Suprapubic skin (tissue), 4 donors: ENCODE data around the gene KIAA0408. TPM values are rescaled to one million over a fixed set of nuclear protein-coding genes. Genes with fewer than 3 reads are reported as not detected.

Experiments
- DNase-seq, 2 donors: peaks; one replicate each; pipeline ENCODE4 v3.0.0-alpha.2; 2019; ENCODE audit warnings: low spot score in 2 of 2
- H3K27ac ChIP-seq: fragments of 200-600 bp; sonication (generic); one replicate; pipeline ENCODE4 v1.5.1; 2019
- H3K27me3 ChIP-seq: fragments of 200-600 bp; sonication (generic); one replicate; pipeline ENCODE4 v1.5.1; 2019
- H3K36me3 ChIP-seq: fragments of 200-600 bp; sonication (generic); one replicate; pipeline ENCODE4 v1.5.1; 2019
- H3K4me1 ChIP-seq: fragments of 200-600 bp; sonication (generic); one replicate; pipeline ENCODE4 v1.5.1; 2019
- H3K4me3 ChIP-seq: fragments of 200-600 bp; sonication (generic); one replicate; pipeline ENCODE4 v1.5.1; 2019; ENCODE audit warnings: mild to moderate bottlenecking
- H3K9me3 ChIP-seq: fragments of 200-600 bp; sonication (generic); one replicate; pipeline ENCODE4 v1.5.1; 2019
- CTCF ChIP-seq, 2 donors: fragments of 200-600 bp in 1 of 2; fragments of 450-650 bp in 1 of 2; sonication (generic) in 1 of 2; IDR thresholded peaks; one replicate each; pipeline ENCODE4 v1.5.1; 2016 to 2019; ENCODE audit warnings: antibody characterized with exemption in 2 of 2, mild to moderate bottlenecking in 1 of 2, moderate library complexity in 1 of 2
- EP300 ChIP-seq: sonication (generic); formaldehyde crosslinking; IDR thresholded peaks from one replicate; pipeline ENCODE4 v1.6.1; 2017; ENCODE audit warnings: antibody characterized with exemption
- POLR2A ChIP-seq, 2 donors: fragments of 450-650 bp; IDR thresholded peaks; one replicate each; pipeline ENCODE4 v1.6.1; 2017; ENCODE audit warnings: antibody characterized with exemption in 2 of 2, mild to moderate bottlenecking in 2 of 2, moderate library complexity in 2 of 2
- POLR2AphosphoS5 ChIP-seq, 3 donors: sonication (generic); formaldehyde crosslinking; IDR thresholded peaks; one replicate each; pipeline ENCODE4 v1.6.1; 2017; ENCODE audit warnings: antibody characterized with exemption in 3 of 3
- WGBS: methylation state at CpG from one replicate; pipeline ENCODE4 v1.1.5; 2018; 5-methylcytosine and 5-hydroxymethylcytosine counted together
- total RNA-seq, 4 donors: library from RNA; depleted of rRNA; stranded (reverse); fragments of >200 nt; gene quantifications; one replicate each; pipeline ENCODE4 v1.1.0, GENCODE V29; 2016

KIAA0408 gene
- total RNA-seq, 4 donors from 2014 or later = 1.4 to 2.7 (median 1.7) TPM; not detected in 1

GRCh38 chr6:127494240-127494767 lies 35.1 kb upstream of the KIAA0408 start:
- TF ChIP-seq EP300 (no peak), CTCF (IDR thresholded peaks at IDR 0.05) (no peak), POLR2AphosphoS5 (IDR thresholded peaks at IDR 0.05) (no peak), POLR2A (IDR thresholded peaks at IDR 0.05) (no peak)
- Histone ChIP-seq H3K9me3 (no peaks in the 10 kb centered on the region), H3K36me3 (no peaks in the 10 kb centered on the region), H3K27ac (no peak overlapping the region), H3K4me3 (no peak overlapping the region), H3K27me3 (no peaks in the 10 kb centered on the region), H3K4me1 (no peaks in the 10 kb centered on the region)
- DNase-seq = no peak

GRCh38 chr6:127489248-127489647 lies 30.1 kb upstream of the KIAA0408 start:
- WGBS = 95% methylated on average over 1 of the region's 1 CpG

DNA sequence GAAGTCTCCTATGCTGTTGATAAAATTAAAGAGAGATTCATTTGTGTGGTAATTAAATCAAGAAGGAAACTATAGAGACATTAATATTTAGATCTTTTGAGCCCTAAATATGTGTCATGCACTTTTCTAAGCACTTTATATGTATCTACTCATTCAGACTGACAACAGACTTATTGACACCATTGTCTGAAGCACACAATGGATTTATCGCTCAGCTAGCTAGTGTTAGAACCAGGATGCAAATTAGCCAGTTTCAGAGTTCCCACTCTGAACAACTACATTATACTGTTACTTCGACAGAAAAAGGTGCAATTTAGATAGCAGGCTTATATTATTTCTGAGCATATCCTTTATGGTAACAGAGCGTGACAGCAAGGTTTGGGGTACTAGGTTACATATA lies 27.7 kb upstream of the KIAA0408 start:
- no peak for TF ChIP-seq CTCF (IDR thresholded peaks at IDR 0.05)
- TF ChIP-seq POLR2A (IDR thresholded peaks at IDR 0.05) = no peak
- TF ChIP-seq POLR2AphosphoS5 (IDR thresholded peaks at IDR 0.05) = no peak
- TF ChIP-seq EP300 = no peak
- WGBS = 95% methylated on average over 3 of the region's 3 CpGs
- Histone ChIP-seq H3K27me3 (no peaks in the 10 kb centered on the region), H3K9me3 (no peaks in the 10 kb centered on the region), H3K4me1 (no peaks in the 10 kb centered on the region), H3K36me3 (no peaks in the 10 kb centered on the region), H3K4me3 (no peak overlapping the region), H3K27ac (no peak overlapping the region)
- DNase-seq = no peak

More at GRCh38 chr6:127489248-127489647, 30.1 kb upstream of the KIAA0408 start:
- H3K27ac ChIP-seq = no peak overlapping the region
- no peak for DNase-seq
- no peaks in the 10 kb centered on the region for H3K27me3 ChIP-seq
- H3K36me3 ChIP-seq = no peaks in the 10 kb centered on the region
- H3K4me1 ChIP-seq = no peaks in the 10 kb centered on the region
- TF ChIP-seq POLR2AphosphoS5 (IDR thresholded peaks at IDR 0.05) = no peak
- TF ChIP-seq EP300 = no peak
- no peak for TF ChIP-seq CTCF (IDR thresholded peaks at IDR 0.05)
- no peak for TF ChIP-seq POLR2A (IDR thresholded peaks at IDR 0.05)
- no peak overlapping the region for H3K4me3 ChIP-seq
- H3K9me3 ChIP-seq = no peaks in the 10 kb centered on the region

GRCh38 chr6:127484212-127484863 lies 25.1 kb upstream of the KIAA0408 start:
- Histone ChIP-seq H3K27ac (no peak overlapping the region), H3K27me3 (no peaks in the 10 kb centered on the region), H3K9me3 (no peaks in the 10 kb centered on the region), H3K36me3 (no peaks in the 10 kb centered on the region), H3K4me1 (no peaks in the 10 kb centered on the region), H3K4me3 (no peak overlapping the region)
- no peak for DNase-seq
- 35% methylated on average over 3 of the region's 3 CpGs for WGBS
- no peak for TF ChIP-seq EP300
- TF ChIP-seq POLR2A (IDR thresholded peaks at IDR 0.05) = no peak
- TF ChIP-seq POLR2AphosphoS5 (IDR thresholded peaks at IDR 0.05) = no peak
- no peak for TF ChIP-seq CTCF (IDR thresholded peaks at IDR 0.05)

GRCh38 chr6:127483399-127484055 lies 24.3 kb upstream of the KIAA0408 start:
- no peak overlapping the region for H3K4me3 ChIP-seq
- 66% methylated on average over 5 of the region's 5 CpGs for WGBS
- no peak for TF ChIP-seq EP300
- no peak for TF ChIP-seq POLR2AphosphoS5 (IDR thresholded peaks at IDR 0.05)
- no peak for TF ChIP-seq POLR2A (IDR thresholded peaks at IDR 0.05)
- TF ChIP-seq CTCF (IDR thresholded peaks at IDR 0.05) = no peak
- no peaks in the 10 kb centered on the region for H3K27me3 ChIP-seq
- H3K27ac ChIP-seq = no peak overlapping the region
- no peaks in the 10 kb centered on the region for H3K4me1 ChIP-seq
- no peaks in the 10 kb centered on the region for H3K9me3 ChIP-seq
- no peak for DNase-seq
- H3K36me3 ChIP-seq = no peaks in the 10 kb centered on the region
